GM12891 (cell line): ENCODE results near the gene TGM6.

ENCODE experiments used
- PAX5 ChIP-seq: IDR thresholded peaks from 2 replicates; pipeline ENCODE4 v1.6.1; 2011; ENCODE audit warnings: low read length, moderate library complexity, mild to moderate bottlenecking; ENCODE audit not compliant: insufficient read depth, severe bottlenecking
- POLR2A ChIP-seq: IDR thresholded peaks from 2 replicates; pipeline ENCODE4 v1.6.1; 2011; ENCODE audit warnings: low read depth, low read length, control low read depth
- POLR2AphosphoS5 ChIP-seq: IDR thresholded peaks from 2 replicates; pipeline ENCODE4 v1.6.1; 2011; ENCODE audit warnings: low read depth, low read length, control low read depth
- TAF1 ChIP-seq: IDR thresholded peaks from 2 replicates; pipeline ENCODE4 v1.6.1; 2011; ENCODE audit warnings: low read depth, low read length, control low read depth

DNA sequence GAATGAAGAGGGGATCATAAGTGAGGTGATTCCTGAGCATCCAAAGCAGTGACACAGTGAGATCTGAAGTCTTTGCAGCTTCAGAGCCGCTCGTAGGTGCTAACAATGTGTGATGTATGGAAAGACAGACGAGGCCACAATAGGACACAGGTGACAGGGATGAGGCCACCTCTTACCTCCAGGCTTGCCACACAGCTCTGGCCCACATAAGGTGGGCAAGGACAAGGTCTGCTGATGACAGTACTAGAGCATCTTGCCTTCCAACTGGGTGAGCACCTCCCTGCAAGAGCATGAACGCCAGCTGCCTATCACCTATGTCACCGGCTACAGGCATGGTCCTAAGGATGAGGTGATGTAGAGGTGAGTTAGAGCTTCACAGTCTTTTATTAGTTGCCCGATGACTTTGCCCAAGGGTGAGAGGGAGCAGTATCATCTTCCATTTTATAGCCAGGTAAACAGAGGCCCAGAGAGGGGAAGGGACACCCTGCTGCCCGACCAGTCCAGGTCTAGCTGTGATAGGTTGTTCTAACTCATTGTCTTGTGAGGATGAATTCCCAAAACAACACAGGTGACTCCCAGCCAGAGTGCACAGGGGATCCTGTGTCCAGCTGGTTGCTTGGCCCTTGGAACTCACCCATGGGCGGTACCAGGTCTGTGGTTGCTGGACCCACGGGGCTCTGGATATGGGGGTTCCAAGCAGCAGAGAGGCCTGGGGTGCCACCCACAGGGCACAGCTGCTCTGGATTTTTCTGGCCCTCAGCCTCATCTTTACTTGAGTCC is 6.2 kb upstream of the TGM6 start:
- TF ChIP-seq POLR2AphosphoS5 (no peak), POLR2A (no peak), TAF1 (no peak), PAX5 (no peak)
